ENCODE data around the gene PLXNC1.

Gene PLXNC1

GRCh38 chr12:94208622-94208966 is 60.2 kb downstream of the PLXNC1 start:
- Histone ChIP-seq H3K4me3 (ENCODE audit: low read depth, low read length) (no peak overlapping the region), H3K27ac (no peak overlapping the region)
- no peak for TF ChIP-seq CTCF (IDR thresholded peaks at IDR 0.05; ENCODE audit: low read depth, low read length)

GRCh38 chr12:94209240-94209639 is 60.9 kb downstream of the PLXNC1 start:
- Histone ChIP-seq H3K27me3 (ENCODE audit: insufficient read depth, low read depth, severe bottlenecking) (no peaks in the 10 kb centered on the region), H3K36me3 (no peaks in the 10 kb centered on the region), H3K9me3 (ENCODE audit: severe bottlenecking) (no peaks in the 10 kb centered on the region), H3K4me3 (ENCODE audit: low read depth, low read length) (no peak overlapping the region), H3K27ac (no peak overlapping the region)
- no peak for DNase-seq
- no peak for TF ChIP-seq CTCF (IDR thresholded peaks at IDR 0.05; ENCODE audit: low read depth, low read length)

More at GRCh38 chr12:94208622-94208966, 60.2 kb downstream of the PLXNC1 start:
- Histone ChIP-seq H3K36me3 (no peaks in the 10 kb centered on the region), H3K9me3 (ENCODE audit: severe bottlenecking) (no peaks in the 10 kb centered on the region), H3K27me3 (ENCODE audit: insufficient read depth, low read depth, severe bottlenecking) (no peaks in the 10 kb centered on the region)
- DNase-seq = no peak

GRCh38 chr12:94211021-94211420 is 62.6 kb downstream of the PLXNC1 start:
- no peaks in the 10 kb centered on the region for H3K27me3 ChIP-seq (ENCODE audit: insufficient read depth, low read depth, severe bottlenecking)
- no peak for DNase-seq
- TF ChIP-seq CTCF (IDR thresholded peaks at IDR 0.05; ENCODE audit: low read depth, low read length) = no peak
- no peak overlapping the region for H3K4me3 ChIP-seq (ENCODE audit: low read depth, low read length)
- H3K9me3 ChIP-seq (ENCODE audit: severe bottlenecking) = no peaks in the 10 kb centered on the region
- H3K36me3 ChIP-seq = no peaks in the 10 kb centered on the region
- H3K27ac ChIP-seq = no peak overlapping the region

GRCh38 chr12:94218233-94218632 is 69.9 kb downstream of the PLXNC1 start:
- no peak overlapping the region for H3K27ac ChIP-seq
- no peak for TF ChIP-seq CTCF (IDR thresholded peaks at IDR 0.05; ENCODE audit: low read depth, low read length)
- no peaks in the 10 kb centered on the region for H3K9me3 ChIP-seq (ENCODE audit: severe bottlenecking)
- H3K27me3 ChIP-seq (ENCODE audit: insufficient read depth, low read depth, severe bottlenecking) = no peaks in the 10 kb centered on the region
- H3K4me3 ChIP-seq (ENCODE audit: low read depth, low read length) = no peak overlapping the region
- no peaks in the 10 kb centered on the region for H3K36me3 ChIP-seq
- DNase-seq = no peak

GRCh38 chr12:94219622-94220302 is 71.4 kb downstream of the PLXNC1 start:
- H3K36me3 ChIP-seq = no peaks in the 10 kb centered on the region
- H3K9me3 ChIP-seq (ENCODE audit: severe bottlenecking) = no peaks in the 10 kb centered on the region
- no peak for TF ChIP-seq CTCF (IDR thresholded peaks at IDR 0.05; ENCODE audit: low read depth, low read length)
- no peak overlapping the region for H3K27ac ChIP-seq
- no peaks in the 10 kb centered on the region for H3K27me3 ChIP-seq (ENCODE audit: insufficient read depth, low read depth, severe bottlenecking)
- no peak overlapping the region for H3K4me3 ChIP-seq (ENCODE audit: low read depth, low read length)
- DNase-seq = no peak

GRCh38 chr12:94220804-94221203 is 72.4 kb downstream of the PLXNC1 start:
- H3K4me3 ChIP-seq (ENCODE audit: low read depth, low read length) = no peak overlapping the region
- no peaks in the 10 kb centered on the region for H3K9me3 ChIP-seq (ENCODE audit: severe bottlenecking)
- TF ChIP-seq CTCF (IDR thresholded peaks at IDR 0.05; ENCODE audit: low read depth, low read length) = no peak
- H3K36me3 ChIP-seq = no peaks in the 10 kb centered on the region
- no peak for DNase-seq
- no peaks in the 10 kb centered on the region for H3K27me3 ChIP-seq (ENCODE audit: insufficient read depth, low read depth, severe bottlenecking)
- H3K27ac ChIP-seq = no peak overlapping the region

All from WERI-Rb-1 (cell line).